Measurements from ENCODE around the gene TMPRSS9.

TMPRSS9 gene

DNA sequence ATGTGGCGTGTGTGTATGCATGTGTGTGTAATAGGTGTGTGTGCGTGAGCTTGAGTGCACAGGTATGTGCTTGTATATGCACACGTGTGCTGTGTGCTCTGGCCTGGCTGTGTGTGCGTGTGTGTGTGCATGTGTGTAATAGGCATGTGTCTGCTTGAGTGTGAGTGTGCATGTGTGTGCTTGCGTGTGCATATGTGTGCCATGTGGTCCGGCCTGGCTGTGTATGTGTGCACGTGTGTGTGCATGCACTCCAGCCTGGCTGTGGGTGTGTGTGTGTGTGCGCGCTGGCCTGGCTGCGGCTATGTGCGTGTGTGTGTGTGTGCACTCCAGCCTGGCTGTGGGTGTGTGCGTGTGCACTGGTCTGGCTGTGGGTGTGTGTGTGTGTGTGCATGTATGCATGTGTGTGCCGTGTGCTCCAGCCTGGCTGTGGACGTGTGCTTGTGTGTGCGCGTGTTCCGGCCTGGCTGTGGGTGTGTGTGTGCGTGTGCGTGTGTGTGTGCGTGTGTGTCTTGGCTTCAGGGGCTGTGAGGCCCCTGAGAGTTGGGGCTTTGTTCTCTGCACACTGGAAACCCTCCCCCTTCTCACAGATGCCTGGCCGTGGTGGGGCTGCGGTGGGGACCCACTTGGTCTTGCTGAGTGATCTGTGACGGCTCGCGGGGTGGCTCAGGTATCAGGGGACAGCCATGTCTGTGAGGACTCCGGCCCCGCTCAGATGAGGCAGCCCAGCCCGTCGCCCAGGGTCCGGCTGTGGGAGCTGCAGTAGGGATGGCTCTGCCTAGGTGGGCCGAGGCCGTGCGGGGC lies 23.3 kb upstream of the TMPRSS9 start:
- no peak overlapping the region for H3K4me3 ChIP-seq (ENCODE audit: low read depth, low read length)
- DNase-seq (ENCODE audit: low read depth) = no peak
- TF ChIP-seq, protein P1, sequence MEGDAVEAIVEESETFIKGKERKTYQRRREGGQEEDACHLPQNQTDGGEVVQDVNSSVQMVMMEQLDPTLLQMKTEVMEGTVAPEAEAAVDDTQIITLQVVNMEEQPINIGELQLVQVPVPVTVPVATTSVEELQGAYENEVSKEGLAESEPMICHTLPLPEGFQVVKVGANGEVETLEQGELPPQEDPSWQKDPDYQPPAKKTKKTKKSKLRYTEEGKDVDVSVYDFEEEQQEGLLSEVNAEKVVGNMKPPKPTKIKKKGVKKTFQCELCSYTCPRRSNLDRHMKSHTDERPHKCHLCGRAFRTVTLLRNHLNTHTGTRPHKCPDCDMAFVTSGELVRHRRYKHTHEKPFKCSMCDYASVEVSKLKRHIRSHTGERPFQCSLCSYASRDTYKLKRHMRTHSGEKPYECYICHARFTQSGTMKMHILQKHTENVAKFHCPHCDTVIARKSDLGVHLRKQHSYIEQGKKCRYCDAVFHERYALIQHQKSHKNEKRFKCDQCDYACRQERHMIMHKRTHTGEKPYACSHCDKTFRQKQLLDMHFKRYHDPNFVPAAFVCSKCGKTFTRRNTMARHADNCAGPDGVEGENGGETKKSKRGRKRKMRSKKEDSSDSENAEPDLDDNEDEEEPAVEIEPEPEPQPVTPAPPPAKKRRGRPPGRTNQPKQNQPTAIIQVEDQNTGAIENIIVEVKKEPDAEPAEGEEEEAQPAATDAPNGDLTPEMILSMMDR (IDR thresholded peaks at IDR 0.05; ENCODE audit: low read depth, low read length, missing control alignments) = no peak
- in situ Hi-C loops (cut with HindIII; ENCODE audit: low sequenced_read_pairs) = no loop called here

- peak; percentile 19 for DNase-seq (ENCODE audit: low read depth)
- in situ Hi-C loops (cut with HindIII; ENCODE audit: low sequenced_read_pairs) = no loop called here
- TF ChIP-seq, protein P1 (IDR thresholded peaks at IDR 0.05; ENCODE audit: low read depth, low read length, missing control alignments) = peak; percentile 49
- no peak overlapping the region for H3K4me3 ChIP-seq (ENCODE audit: low read depth, low read length)
These were observed 22.7 kb upstream of the TMPRSS9 start for GRCh38 chr19:2337329-2337707.

DNA sequence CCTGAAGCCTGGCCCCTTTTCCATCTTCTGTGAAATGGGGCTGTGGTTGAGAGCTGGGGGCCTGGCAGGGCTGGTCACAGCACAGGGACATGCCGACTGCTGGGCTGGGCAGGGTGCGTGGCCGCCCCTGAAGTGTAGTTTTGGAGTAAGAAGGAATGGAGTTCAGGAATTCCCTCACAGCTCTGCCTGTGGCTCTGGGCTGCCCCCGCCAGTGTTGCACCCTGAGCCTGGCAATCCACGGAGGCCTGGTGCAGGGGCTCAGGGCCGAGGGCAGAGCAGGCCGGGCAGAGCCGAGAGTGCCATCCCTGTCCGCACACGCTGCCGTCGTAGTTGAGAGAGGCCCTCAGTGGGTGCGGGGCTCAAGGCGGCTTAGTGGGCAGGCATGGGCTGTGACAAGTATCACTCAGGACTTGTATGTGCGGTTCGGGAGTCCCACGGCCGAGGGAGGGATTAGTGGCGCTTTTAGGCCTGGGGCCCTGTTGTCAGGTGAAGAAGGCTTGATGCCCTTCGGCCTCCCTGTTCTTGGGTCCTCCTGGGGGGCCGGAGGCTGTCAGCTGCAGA lies 21.9 kb upstream of the TMPRSS9 start:
- DNase-seq (ENCODE audit: low read depth) = no peak
- TF ChIP-seq, protein P1 (IDR thresholded peaks at IDR 0.05; ENCODE audit: low read depth, low read length, missing control alignments) = no peak
- no peak overlapping the region for H3K4me3 ChIP-seq (ENCODE audit: low read depth, low read length)
- in situ Hi-C loops (cut with HindIII; ENCODE audit: low sequenced_read_pairs) = no loop called here

DNA sequence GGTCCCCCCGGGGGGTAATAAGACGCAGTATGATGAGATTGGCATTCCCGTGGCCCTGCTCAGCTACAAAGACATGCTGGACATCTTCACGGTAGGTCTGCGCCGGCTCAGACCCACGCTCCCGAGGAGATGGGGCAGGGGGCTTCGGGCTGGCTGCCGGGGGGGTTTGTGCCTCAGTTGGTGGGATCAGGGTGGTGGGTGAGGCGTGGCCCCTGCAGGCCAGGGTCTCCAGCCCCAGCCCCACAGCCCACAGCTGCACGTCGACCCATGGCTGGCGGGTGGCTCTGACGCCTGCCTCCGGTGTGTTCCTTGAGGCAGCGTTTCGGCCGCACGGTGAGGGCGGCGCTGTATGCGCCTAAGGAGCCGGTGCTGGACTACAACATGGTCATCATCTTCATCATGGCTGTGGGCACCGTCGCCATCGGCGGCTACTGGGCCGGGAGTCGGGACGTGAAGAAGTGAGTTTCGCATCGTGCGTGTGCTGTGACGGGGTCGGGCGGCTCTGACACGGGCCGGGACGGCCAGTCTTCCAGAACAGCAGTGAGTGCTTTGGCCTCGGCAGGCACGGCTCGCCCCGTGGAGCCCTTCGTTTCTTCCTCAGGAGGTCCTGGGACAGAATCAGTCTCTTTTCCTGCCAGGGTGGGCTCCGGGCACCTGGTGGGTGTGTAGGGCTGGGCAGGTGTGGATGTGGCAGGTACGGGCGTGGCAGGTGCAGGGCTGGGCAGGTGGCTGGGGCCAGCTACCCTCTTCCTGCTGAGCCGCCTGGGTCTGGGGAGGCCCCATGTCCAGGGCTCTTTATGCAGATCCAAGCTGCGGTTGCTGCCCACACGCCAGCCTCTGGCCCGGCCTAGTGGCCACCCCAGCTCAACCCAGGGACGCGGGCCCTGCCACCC lies 21.1 kb upstream of the TMPRSS9 start:
- TF ChIP-seq, protein P1 (IDR thresholded peaks at IDR 0.05; ENCODE audit: low read depth, low read length, missing control alignments) = no peak
- no peak for DNase-seq (ENCODE audit: low read depth)

GRCh38 chr19:2339644-2340310 lies 20.3 kb upstream of the TMPRSS9 start:
- DNase-seq (ENCODE audit: low read depth) = no peak
- no peak overlapping the region for H3K4me3 ChIP-seq (ENCODE audit: low read depth, low read length)
- in situ Hi-C loops (cut with HindIII; ENCODE audit: low sequenced_read_pairs) = no loop called here
- TF ChIP-seq, protein P1 (IDR thresholded peaks at IDR 0.05; ENCODE audit: low read depth, low read length, missing control alignments) = no peak

More for the DNA sequence above, 21.1 kb upstream of the TMPRSS9 start:
- no peak overlapping the region for H3K4me3 ChIP-seq (ENCODE audit: low read depth, low read length)
- in situ Hi-C loops (cut with HindIII; ENCODE audit: low sequenced_read_pairs) = no loop called here
